Fibroblast of lung (primary cell): ENCODE data around the gene SF3B4. TPM values are rescaled to one million over a fixed set of nuclear protein-coding genes. Genes with fewer than 3 reads are reported as not detected.

Experiments used
- DNase-seq, 2 donors: peaks; one replicate each; pipeline versions ENCODE4 v3.0.0 to v3.0.0-alpha.2; 2010; ENCODE audit warnings: low read depth in 2 of 2
- H2AFZ ChIP-seq: 2 replicates; pipeline ENCODE4 v1.5.1; 2012; ENCODE audit warnings: low read length, control low read depth, inconsistent platforms
- H3K27ac ChIP-seq: 2 replicates; pipeline ENCODE4 v1.5.1; 2011; ENCODE audit warnings: low read length, control low read depth; ENCODE audit not compliant: insufficient read depth
- H3K27me3 ChIP-seq: 2 replicates; pipeline ENCODE4 v1.5.1; 2011; ENCODE audit warnings: mild to moderate bottlenecking, low read length; ENCODE audit not compliant: control insufficient read depth, insufficient read depth
- H3K36me3 ChIP-seq: 2 replicates; pipeline ENCODE4 v1.5.1; 2011; ENCODE audit warnings: low read length; ENCODE audit not compliant: control insufficient read depth, insufficient read depth
- H3K4me1 ChIP-seq: 2 replicates; pipeline ENCODE4 v1.5.1; 2011; ENCODE audit warnings: low read length; ENCODE audit not compliant: control insufficient read depth, insufficient read depth; ENCODE audit errors: extremely low read depth
- H3K4me2 ChIP-seq: 2 replicates; pipeline ENCODE4 v1.5.1; 2011; ENCODE audit warnings: low read length, control low read depth; ENCODE audit not compliant: insufficient read depth; ENCODE audit errors: extremely low read depth
- H3K4me3 ChIP-seq, 4 experiments: fragments of 200-600 bp in 1 of 4; sonication (generic) in 1 of 4; replicated peaks in 1 of 4; 2 replicates each; pipeline ENCODE4 v1.5.1; 2011 to 2016; ENCODE audit warnings: low read length in 4 of 4, low read depth in 3 of 4, mild to moderate bottlenecking in 3 of 4, control low read depth in 2 of 4, inconsistent platforms in 1 of 4, mixed read lengths in 1 of 4; ENCODE audit not compliant: insufficient read depth in 1 of 4; ENCODE audit errors: control extremely low read depth in 1 of 4
- H3K79me2 ChIP-seq: 2 replicates; pipeline ENCODE4 v1.5.1; 2012; ENCODE audit warnings: mild to moderate bottlenecking, low read length, inconsistent platforms; ENCODE audit not compliant: control insufficient read depth, insufficient read depth
- H3K9ac ChIP-seq: 2 replicates; pipeline ENCODE4 v1.5.1; 2011; ENCODE audit warnings: mild to moderate bottlenecking, low read length, control low read depth; ENCODE audit not compliant: insufficient read depth
- H3K9me3 ChIP-seq: 2 replicates; pipeline ENCODE4 v1.5.1; 2012; ENCODE audit warnings: low read depth, low read length; ENCODE audit not compliant: control insufficient read depth, insufficient read depth
- H4K20me1 ChIP-seq: 2 replicates; pipeline ENCODE4 v1.5.1; 2011; ENCODE audit warnings: low read length; ENCODE audit not compliant: control insufficient read depth, insufficient read depth; ENCODE audit errors: extremely low read depth
- EZH2 ChIP-seq: IDR thresholded peaks from 2 replicates; pipeline ENCODE4 v1.5.1; 2012; ENCODE audit warnings: low read length, control low read depth, mild to moderate bottlenecking; ENCODE audit errors: missing control alignments
- polyA plus RNA-seq, 2 donors: library from polyadenylated mRNA; depleted of rRNA in 1 of 2; stranded (reverse) in 1 of 2; unstranded in 1 of 2; fragments of >200 nt; gene quantifications; 2 replicates each; pipeline ENCODE4 v1.2.1, GENCODE V29; 2011 to 2012; ENCODE audit warnings: missing spikeins in 1 of 2
- total RNA-seq: library from RNA; depleted of rRNA; stranded (reverse); fragments of >200 nt; gene quantifications from 2 replicates; pipeline ENCODE4 v1.2.1, GENCODE V29; 2014
- TF ChIP-seq, protein P1 (sequence below), 2 donors: IDR thresholded peaks in 1 of 2; conservative IDR thresholded peaks in 1 of 2; 1 replicate in 1 of 2; 2 replicates in 1 of 2; pipeline ENCODE4 v1.5.1; 2011 to 2012; ENCODE audit warnings: low read length in 2 of 2, control low read depth in 1 of 2, inconsistent platforms in 1 of 2, low read depth in 1 of 2, mild to moderate bottlenecking in 1 of 2

SF3B4 gene
- total and polyA plus RNA-seq, 2 donors (not counting 1 experiment from before 2014, with no cell fraction given): 9.9 to 29.9 TPM

DNA sequence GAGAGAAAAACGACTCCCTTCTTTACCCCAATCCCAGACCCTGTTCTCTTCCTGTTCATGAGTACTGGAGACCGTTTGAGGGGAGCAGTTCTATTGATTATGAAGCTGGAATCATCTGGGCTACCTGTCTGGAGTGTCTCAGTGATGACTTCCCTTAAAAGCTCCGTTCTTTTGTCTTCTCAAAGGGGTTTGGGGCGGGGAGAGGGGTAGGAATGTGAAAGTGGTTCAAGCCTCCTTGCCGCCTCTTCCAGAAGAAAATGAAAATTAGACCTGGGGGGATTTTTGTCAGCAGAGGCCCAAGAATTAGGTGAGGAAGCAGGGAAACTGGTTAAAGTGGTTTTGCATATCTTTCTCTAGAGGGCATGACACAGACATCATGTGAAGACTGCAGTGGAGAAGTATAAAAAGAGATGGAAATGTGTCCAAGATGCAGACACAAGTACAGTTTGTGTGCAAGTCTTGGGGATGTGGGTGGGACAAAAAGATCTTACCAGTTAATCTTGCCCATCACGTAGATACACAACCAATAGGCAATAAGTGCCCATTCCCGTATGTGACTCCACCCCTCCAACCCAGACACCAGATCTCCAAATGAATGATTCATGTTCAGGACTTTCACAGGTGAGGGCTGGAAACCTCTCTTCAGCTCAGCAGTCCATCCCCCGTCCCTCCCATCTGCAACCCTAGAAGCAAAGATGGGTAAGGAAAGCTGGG is 9.5 kb upstream of the SF3B4 start:
- Histone ChIP-seq H3K4me1 (peaks cover 14% of the 10 kb centered on the region), H3K9me3 (no peaks in the 10 kb centered on the region), H3K4me2 (peak overlapping the region; percentile 91), H3K4me3 (peak overlapping the region; percentile 72 to 80 (median 78)), H3K9ac (peak overlapping the region; percentile 51), H2AFZ (peak overlapping the region; percentile 70), H3K27me3 (no peaks in the 10 kb centered on the region), H3K36me3 (no peaks in the 10 kb centered on the region), H3K27ac (peak overlapping the region; percentile 49), H3K79me2 (peaks cover 3% of the 10 kb centered on the region), H4K20me1 (no peaks in the 10 kb centered on the region)
- TF ChIP-seq EZH2: no peak
- TF ChIP-seq, protein P1, sequence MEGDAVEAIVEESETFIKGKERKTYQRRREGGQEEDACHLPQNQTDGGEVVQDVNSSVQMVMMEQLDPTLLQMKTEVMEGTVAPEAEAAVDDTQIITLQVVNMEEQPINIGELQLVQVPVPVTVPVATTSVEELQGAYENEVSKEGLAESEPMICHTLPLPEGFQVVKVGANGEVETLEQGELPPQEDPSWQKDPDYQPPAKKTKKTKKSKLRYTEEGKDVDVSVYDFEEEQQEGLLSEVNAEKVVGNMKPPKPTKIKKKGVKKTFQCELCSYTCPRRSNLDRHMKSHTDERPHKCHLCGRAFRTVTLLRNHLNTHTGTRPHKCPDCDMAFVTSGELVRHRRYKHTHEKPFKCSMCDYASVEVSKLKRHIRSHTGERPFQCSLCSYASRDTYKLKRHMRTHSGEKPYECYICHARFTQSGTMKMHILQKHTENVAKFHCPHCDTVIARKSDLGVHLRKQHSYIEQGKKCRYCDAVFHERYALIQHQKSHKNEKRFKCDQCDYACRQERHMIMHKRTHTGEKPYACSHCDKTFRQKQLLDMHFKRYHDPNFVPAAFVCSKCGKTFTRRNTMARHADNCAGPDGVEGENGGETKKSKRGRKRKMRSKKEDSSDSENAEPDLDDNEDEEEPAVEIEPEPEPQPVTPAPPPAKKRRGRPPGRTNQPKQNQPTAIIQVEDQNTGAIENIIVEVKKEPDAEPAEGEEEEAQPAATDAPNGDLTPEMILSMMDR (conservative IDR thresholded peaks at IDR 0.05 in 1 of 2, IDR thresholded peaks at IDR 0.05 in 1 of 2; ENCODE audit: low read depth in 1 of 2, low read length in 2 of 2): peak; percentile 3 to 11
- DNase-seq: peak; percentile 51 to 81

DNA sequence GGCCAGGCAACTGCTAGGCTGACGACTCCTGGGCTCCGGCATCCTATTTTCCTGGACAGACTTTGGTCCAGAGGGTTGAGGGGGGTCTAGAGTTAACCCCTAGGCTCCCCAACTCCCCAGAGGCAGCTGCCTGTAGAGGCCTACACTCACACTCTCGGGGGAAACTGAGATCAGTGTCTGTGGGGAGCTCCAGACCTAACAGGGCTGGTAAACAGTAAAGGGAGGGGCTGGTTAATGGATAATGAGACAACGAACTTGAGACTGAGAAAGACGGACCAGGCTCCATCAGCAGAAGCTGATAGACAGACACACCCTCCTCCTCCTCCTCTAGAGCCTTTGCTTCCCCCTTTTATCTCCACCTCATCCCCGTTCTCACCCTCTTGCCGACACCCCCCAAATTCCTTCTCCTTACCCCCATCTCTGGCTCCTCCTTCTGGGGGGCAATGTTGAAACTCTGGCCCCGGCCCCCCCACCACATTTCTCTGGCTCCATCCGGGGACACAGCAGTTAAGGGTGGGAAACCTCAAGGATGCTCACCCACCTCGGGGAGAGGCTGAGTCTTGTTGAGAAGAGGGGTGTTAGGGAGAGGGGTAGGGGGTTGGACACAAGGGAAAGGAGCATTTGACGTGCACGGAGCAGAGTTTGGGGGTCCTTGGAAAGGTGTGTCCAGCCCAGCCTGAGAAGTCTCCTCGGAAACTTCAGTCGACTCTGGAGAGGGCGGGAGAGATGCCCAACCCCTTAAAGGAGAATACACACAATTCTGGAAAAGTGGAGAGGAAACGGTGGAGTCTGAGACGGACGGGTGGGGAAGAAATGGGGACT is 8.8 kb upstream of the SF3B4 start, which contains the start of gene MTMR11:
TSS of gene MTMR11 (minus strand) at position 710 of the 822 bp plus-strand sequence. CDS start at position 478, 232 bp downstream.
- Histone ChIP-seq H3K4me3 (peak within 1 kb of the TSS; percentile 72 to 80 (median 78)), H3K4me1 (peaks cover 14% of the 10 kb centered on the region), H2AFZ (peak within 1 kb of the TSS; percentile 86), H3K79me2 (peaks cover 3% of the 10 kb centered on the region), H3K9ac (peak within 1 kb of the TSS; percentile 51), H3K4me2 (peak within 1 kb of the TSS; percentile 91), H3K36me3 (no peaks in the 10 kb centered on the region), H3K9me3 (no peaks in the 10 kb centered on the region), H4K20me1 (no peaks in the 10 kb centered on the region), H3K27me3 (no peaks in the 10 kb centered on the region), H3K27ac (peak within 1 kb of the TSS; percentile 49)
- TF ChIP-seq, protein P1 (conservative IDR thresholded peaks at IDR 0.05 in 1 of 2, IDR thresholded peaks at IDR 0.05 in 1 of 2; ENCODE audit: low read depth in 1 of 2, low read length in 2 of 2): no peak
- TF ChIP-seq EZH2: no peak
- DNase-seq: peak; percentile 44 to 52

DNA sequence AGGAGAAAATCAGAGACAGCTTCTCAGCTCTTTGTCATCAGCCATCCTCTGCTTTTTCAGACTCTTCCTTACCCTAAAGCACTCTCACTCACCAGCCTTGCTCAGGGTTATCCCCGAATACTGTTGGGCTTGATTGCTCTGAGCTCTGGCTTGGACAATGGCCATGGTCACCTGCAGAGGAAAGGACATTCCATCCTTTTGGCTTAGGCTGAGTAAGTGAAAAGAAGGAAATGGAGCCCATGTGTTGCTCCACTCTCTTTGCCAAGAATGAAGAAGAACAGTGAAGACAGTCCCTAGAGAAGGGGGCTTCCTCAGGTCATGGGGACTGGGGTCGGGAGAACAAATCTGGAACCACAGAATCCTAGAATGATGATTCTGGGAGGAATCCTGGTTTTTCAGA is 6.8 kb upstream of the SF3B4 start:
- Histone ChIP-seq H2AFZ (no peak overlapping the region), H3K27ac (no peak overlapping the region), H3K9me3 (no peaks in the 10 kb centered on the region), H3K4me3 (no peak overlapping the region), H3K4me1 (peaks cover 14% of the 10 kb centered on the region), H3K4me2 (no peak overlapping the region), H3K36me3 (peaks cover 3% of the 10 kb centered on the region), H4K20me1 (no peaks in the 10 kb centered on the region), H3K27me3 (no peaks in the 10 kb centered on the region), H3K9ac (no peak overlapping the region), H3K79me2 (peaks cover 3% of the 10 kb centered on the region)
- DNase-seq: no peak
- TF ChIP-seq, protein P1 (conservative IDR thresholded peaks at IDR 0.05 in 1 of 2, IDR thresholded peaks at IDR 0.05 in 1 of 2; ENCODE audit: low read depth in 1 of 2, low read length in 2 of 2): no peak
- no peak for TF ChIP-seq EZH2
